ENCODE results near the gene PPHLN1.
"Not testable (repeated sequence)": the region's sequence is repeated elsewhere in the genome, so short reads cannot be mapped to it uniquely, and the experiment has no call there.

PPHLN1 gene

DNA sequence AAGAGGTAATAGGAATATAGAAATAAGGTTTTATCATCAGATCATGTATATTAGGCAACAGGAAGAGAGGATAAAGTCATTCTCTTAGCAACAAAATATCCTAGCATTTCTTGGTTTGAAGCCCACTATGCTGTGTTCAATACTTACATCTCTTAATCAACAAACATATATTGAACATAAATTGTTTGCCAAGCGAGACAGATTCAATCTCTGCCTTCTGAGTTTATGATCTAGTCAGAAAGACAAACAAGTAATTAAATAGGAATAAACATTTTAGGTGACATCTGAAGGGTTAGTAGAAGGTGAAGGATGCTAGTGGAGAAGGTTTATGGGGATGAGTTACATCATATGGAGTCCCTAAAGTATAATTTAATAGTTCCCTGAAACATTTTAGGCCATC is 54.8 kb downstream of the PPHLN1 start:
- Mint-ChIP-seq H3K4me3 (no peak overlapping the region), H3K27ac (no peak overlapping the region)

DNA sequence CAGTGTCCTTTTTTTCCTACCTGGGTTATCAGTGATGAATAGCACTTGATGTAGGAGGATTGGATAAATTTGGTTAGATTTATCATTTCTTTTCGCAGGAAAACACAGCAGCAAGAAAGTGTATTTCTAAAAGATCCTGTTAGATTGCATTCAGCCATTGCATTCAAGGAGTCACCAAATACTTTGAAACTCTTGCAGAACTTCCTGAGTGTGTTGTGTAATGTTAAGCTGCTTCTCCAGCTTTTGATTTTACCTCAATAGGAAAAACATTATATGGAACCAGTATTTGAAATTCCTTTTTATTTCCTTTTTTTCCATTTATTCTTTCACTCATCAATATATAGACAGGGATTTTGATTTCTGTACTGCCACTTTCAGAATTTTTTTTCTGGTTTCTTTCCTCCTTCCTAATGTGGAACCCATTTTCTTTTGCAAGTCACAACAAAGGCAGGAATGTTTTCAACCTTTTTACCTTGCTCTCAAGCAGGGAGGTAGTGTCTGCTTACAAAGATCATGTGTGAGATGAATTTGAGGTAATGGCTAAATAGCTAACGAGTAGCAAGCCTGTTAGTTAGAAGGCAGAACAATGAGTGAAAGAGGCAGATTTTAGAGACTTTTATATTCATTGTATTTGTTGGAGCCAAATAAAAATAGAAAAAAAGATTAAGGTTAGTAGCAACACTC is 56.2 kb downstream of the PPHLN1 start:
- no peak overlapping the region for H3K4me3 Mint-ChIP-seq
- H3K4me1 Mint-ChIP-seq (ENCODE audit: low read depth) = peaks cover 3% of the 10 kb centered on the region
- no peaks in the 10 kb centered on the region for H3K9me3 Mint-ChIP-seq
- peaks cover 47% of the 10 kb centered on the region for H3K36me3 Mint-ChIP-seq (ENCODE audit: low read depth)
- H3K27me3 Mint-ChIP-seq = no peaks in the 10 kb centered on the region
- H3K27ac Mint-ChIP-seq = no peak overlapping the region

More for the DNA sequence above, 54.8 kb downstream of the PPHLN1 start:
- H3K4me1 Mint-ChIP-seq (ENCODE audit: low read depth) = peaks cover 3% of the 10 kb centered on the region
- H3K36me3 Mint-ChIP-seq (ENCODE audit: low read depth) = peaks cover 58% of the 10 kb centered on the region
- H3K9me3 Mint-ChIP-seq = no peaks in the 10 kb centered on the region
- no peaks in the 10 kb centered on the region for H3K27me3 Mint-ChIP-seq

DNA sequence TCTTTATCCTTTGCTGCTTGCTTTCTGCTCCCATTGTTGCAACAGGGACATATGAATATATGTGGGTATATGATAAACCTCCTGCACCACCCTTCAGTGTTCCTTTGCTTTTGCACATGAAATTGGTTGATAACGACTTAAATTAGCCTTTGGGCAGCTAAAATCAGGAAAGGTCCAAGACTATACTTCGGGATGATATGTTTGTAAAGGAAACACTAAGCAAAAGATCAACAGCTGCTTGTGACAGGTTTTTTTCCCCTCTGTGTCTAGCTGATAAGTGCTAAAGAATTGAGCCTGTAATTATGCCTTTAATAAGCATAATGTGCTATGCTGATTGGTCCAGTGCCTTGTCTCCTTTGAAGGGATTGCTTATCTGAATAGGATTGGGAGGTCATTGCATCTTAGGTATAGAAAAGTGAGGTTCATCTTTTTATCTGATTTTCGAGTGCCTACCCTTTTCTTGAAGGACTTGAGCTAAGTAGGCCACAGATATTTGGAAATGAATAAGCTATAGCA is 59.4 kb downstream of the PPHLN1 start:
- H3K27me3 Mint-ChIP-seq = no peaks in the 10 kb centered on the region
- H3K36me3 Mint-ChIP-seq (ENCODE audit: low read depth) = peaks cover 54% of the 10 kb centered on the region
- no peak overlapping the region for H3K27ac Mint-ChIP-seq
- no peaks in the 10 kb centered on the region for H3K9me3 Mint-ChIP-seq
- H3K4me3 Mint-ChIP-seq = no peak overlapping the region
- no peaks in the 10 kb centered on the region for H3K4me1 Mint-ChIP-seq (ENCODE audit: low read depth)

GRCh38 chr12:42386308-42386707 is 60.3 kb downstream of the PPHLN1 start:
- Mint-ChIP-seq H3K27ac (no peak overlapping the region), H3K9me3 (no peaks in the 10 kb centered on the region), H3K4me1 (ENCODE audit: low read depth) (no peaks in the 10 kb centered on the region), H3K4me3 (no peak overlapping the region), H3K27me3 (no peaks in the 10 kb centered on the region), H3K36me3 (ENCODE audit: low read depth) (peaks cover 58% of the 10 kb centered on the region)

DNA sequence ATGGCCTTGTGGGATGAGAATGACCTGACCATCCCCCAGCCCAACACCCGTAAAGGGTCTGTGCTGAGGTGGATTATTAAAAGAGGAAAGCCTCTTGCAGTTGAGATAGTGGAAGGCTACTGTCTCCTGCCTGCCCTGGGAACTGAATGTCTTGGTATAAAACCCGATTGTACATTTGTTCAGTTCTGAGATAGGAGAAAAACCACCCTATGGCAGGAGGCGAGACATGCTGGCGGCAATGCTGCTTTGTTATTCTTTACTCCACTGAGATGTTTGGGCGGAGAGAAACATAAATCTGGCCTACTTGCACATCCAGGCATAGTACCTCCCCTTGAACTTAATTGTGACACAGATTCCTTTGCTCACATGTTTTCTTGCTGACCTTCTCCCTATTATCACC is 62.1 kb downstream of the PPHLN1 start:
- not testable (repeated sequence) for H3K9me3 Mint-ChIP-seq; H3K4me3 Mint-ChIP-seq; H3K27me3 Mint-ChIP-seq; H3K27ac Mint-ChIP-seq; H3K4me1 Mint-ChIP-seq (ENCODE audit: low read depth)
- H3K36me3 Mint-ChIP-seq (ENCODE audit: low read depth) = peaks cover 43% of the 10 kb centered on the region

DNA sequence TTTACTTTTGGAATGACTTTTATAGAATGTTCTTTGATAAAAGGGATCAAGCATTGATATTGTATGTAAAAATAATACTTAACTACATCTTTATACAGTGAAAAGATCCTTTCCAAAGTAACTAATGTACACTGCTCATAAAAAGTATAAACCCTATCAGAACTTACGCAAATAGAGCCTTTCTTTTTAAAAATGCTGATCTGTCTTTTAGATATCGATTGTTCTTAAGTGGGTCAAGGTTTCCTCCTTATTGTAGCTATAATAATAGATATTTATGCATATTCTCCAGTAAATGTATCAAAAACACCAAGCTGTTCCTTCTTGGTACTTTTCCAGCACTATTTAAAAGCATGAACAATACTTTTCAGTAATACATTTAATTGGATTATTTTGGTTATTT is 68.5 kb downstream of the PPHLN1 start:
- H3K4me1 Mint-ChIP-seq (ENCODE audit: low read depth) = peaks cover 5% of the 10 kb centered on the region
- H3K9me3 Mint-ChIP-seq = no peaks in the 10 kb centered on the region
- H3K36me3 Mint-ChIP-seq (ENCODE audit: low read depth) = peaks cover 63% of the 10 kb centered on the region
- no peaks in the 10 kb centered on the region for H3K27me3 Mint-ChIP-seq
- H3K27ac Mint-ChIP-seq = no peak overlapping the region
- no peak overlapping the region for H3K4me3 Mint-ChIP-seq

- no peaks in the 10 kb centered on the region for H3K9me3 Mint-ChIP-seq
- no peaks in the 10 kb centered on the region for H3K27me3 Mint-ChIP-seq
- no peak overlapping the region for H3K4me3 Mint-ChIP-seq
- peaks cover 59% of the 10 kb centered on the region for H3K36me3 Mint-ChIP-seq (ENCODE audit: low read depth)
- H3K4me1 Mint-ChIP-seq (ENCODE audit: low read depth) = peaks cover 5% of the 10 kb centered on the region
- peak overlapping the region; percentile 53 for H3K27ac Mint-ChIP-seq
These were observed 70.7 kb downstream of the PPHLN1 start for GRCh38 chr12:42396473-42397259.

DNA sequence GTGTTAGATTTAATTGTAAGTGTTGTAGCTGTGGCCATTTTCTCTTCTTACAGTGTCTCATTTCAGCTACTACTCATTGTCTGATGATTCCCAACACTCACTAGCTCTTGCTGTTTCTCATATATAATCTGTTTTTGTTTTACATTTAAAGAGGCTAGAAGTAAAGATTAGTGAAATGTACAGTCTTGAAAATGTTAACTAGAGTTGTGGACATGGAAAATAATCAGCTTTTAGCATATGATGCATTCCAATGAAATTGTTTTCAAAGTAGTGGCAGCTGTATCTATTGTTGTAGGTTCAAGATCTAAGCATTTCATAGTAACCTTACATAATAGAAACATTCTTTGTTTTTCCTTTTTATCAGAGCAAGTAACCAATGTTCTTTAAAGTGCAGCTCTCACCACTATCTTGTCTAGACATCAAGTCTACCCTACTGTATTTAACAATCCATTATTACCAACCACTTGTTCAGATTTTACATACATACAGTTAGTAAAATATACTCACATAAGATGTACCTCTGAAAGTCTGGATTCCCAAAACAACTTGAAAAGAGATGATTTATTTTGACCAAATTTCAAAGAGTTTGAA is 76.9 kb downstream of the PPHLN1 start:
- no peaks in the 10 kb centered on the region for H3K9me3 Mint-ChIP-seq
- H3K27me3 Mint-ChIP-seq = no peaks in the 10 kb centered on the region
- no peak overlapping the region for H3K4me3 Mint-ChIP-seq
- no peak overlapping the region for H3K27ac Mint-ChIP-seq
- peaks cover 39% of the 10 kb centered on the region for H3K36me3 Mint-ChIP-seq (ENCODE audit: low read depth)
- peaks cover 4% of the 10 kb centered on the region for H3K4me1 Mint-ChIP-seq (ENCODE audit: low read depth)

DNA sequence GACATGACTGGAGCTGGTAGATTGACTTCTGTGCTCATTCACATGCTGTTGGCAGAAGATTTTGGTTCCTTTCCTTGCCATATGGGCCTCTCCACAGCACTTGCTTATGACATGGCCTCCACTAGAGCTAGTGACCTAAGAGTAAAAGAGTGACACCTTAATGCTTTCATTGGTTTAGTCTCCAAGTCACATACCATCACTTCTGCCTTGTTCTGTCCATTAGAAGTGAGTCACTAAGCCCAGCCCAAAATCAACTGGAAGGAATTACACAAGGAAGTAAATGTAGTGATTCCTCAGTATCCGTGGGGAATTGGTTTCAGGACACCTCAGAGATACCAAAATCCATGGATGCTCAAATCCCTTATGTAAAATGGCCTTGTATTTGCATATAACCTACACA is 81.3 kb downstream of the PPHLN1 start:
- Mint-ChIP-seq H3K36me3 (ENCODE audit: low read depth) (peaks cover 35% of the 10 kb centered on the region), H3K4me3 (no peak overlapping the region)

DNA sequence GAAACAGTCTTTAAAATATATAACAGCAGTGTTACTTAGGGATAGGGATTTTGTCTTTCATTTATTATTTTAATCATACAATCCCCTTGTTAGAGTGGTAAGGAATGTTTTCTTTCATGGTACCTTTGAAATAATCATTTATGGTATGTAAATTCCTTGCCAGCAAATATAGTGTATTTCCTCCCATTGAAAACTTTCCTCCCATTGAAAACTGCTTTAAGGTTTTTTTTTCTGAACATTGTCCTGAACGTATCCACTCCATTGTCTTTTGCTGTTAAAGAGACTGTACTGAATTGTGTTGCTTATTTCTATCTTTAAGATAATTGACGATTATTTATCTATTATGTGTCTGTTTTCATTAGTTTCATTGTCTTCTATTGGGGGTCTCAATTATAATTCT is 83.5 kb downstream of the PPHLN1 start:
- Mint-ChIP-seq H3K36me3 (ENCODE audit: low read depth) (peaks cover 45% of the 10 kb centered on the region), H3K27me3 (no peaks in the 10 kb centered on the region), H3K4me1 (ENCODE audit: low read depth) (peaks cover 4% of the 10 kb centered on the region), H3K4me3 (no peak overlapping the region), H3K27ac (no peak overlapping the region), H3K9me3 (no peaks in the 10 kb centered on the region)

More for the DNA sequence above, 81.3 kb downstream of the PPHLN1 start:
- no peaks in the 10 kb centered on the region for H3K9me3 Mint-ChIP-seq
- no peak overlapping the region for H3K27ac Mint-ChIP-seq
- H3K4me1 Mint-ChIP-seq (ENCODE audit: low read depth) = peaks cover 4% of the 10 kb centered on the region
- H3K27me3 Mint-ChIP-seq = no peaks in the 10 kb centered on the region

DNA sequence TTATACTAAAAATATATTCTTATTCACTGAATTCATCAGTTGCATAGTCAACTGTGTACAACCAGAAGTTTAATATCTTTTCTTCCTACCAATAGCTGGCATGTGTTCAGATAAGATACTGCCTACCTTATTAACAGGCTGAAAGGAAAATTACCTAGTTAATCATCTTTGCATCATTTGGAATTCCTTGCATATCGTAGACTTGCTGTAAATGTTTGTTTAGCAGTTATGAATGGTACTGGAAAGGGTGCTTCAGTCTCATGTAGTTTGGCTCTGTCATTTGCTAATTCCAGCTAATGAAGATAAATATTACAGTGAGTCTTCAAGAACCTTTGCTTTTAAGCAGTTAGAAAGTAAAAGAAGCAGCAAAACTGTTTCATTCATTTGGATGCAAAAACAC is 84.4 kb downstream of the PPHLN1 start:
- Mint-ChIP-seq H3K4me3 (no peak overlapping the region), H3K27ac (no peak overlapping the region), H3K27me3 (no peaks in the 10 kb centered on the region), H3K4me1 (ENCODE audit: low read depth) (no peaks in the 10 kb centered on the region), H3K9me3 (no peaks in the 10 kb centered on the region), H3K36me3 (ENCODE audit: low read depth) (peaks cover 41% of the 10 kb centered on the region)

DNA sequence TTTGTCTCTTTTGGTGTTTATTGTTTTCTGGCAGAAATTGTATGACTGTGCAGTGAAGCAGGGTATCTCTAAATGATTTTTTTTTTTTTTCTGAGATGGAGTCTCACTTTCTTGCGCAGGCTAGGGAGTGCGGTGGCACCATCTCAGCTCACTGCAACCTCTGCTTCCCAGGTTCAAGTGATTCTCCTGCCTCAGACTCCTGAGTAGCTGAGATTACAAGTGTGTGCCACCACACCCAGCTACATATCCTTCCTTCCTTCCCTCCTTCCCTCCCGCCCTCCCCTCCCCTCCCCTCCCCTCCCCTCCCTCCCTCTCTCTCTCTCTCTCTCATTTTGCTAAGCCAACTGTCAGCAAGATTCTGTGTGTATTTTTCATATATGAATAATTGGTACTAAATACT is 94.4 kb downstream of the PPHLN1 start:
- Mint-ChIP-seq H3K27ac (no peak overlapping the region), H3K27me3 (no peaks in the 10 kb centered on the region), H3K36me3 (ENCODE audit: low read depth) (peaks cover 48% of the 10 kb centered on the region)

DNA sequence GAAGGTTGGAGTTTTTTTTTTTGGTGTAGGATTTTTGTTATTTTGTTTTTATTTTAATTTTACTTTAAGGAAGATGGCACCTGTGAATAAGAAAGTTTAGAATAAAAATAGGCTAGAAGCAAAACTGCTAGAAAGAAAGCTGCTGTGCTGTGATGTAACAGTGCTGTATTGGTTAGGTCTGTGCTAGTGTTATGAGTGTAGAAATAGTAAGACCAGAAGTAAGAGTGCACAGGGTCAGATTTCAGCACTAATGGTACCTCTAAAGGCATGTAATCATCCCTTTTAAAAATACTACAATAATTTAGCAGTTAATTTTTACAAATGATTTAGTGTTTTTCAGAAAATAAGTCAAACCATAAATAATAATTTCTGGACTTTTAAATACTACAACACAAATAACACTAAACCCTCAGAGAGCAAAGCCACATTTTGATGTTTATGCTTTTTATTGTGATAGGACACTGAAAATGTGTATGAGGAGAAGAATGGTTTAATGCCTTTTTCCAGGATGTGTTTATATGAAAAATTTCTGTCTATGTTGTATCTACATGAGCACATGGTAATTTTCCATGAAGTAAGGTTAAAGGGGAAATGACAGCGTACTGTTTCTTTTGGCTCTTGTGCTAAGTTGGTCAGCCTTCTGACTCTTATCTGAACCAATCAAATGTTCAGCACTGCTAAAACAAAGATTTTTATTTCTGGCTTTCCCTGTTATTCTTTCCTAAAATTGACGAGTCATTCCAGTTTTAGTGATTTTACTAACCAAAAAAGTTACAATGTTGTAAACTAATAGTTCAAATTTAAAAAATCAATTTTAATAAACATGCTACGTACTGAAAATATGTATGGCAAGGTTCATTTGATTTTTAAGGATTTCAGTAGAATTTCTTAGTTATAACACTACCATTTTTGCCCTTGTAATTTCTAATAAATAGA is 96.1 kb downstream of the PPHLN1 start:
- peaks cover 45% of the 10 kb centered on the region for H3K36me3 Mint-ChIP-seq (ENCODE audit: low read depth)

More for the DNA sequence above, 94.4 kb downstream of the PPHLN1 start:
- H3K4me1 Mint-ChIP-seq (ENCODE audit: low read depth) = peaks cover 30% of the 10 kb centered on the region
- no peak overlapping the region for H3K4me3 Mint-ChIP-seq
- H3K9me3 Mint-ChIP-seq = no peaks in the 10 kb centered on the region

DNA sequence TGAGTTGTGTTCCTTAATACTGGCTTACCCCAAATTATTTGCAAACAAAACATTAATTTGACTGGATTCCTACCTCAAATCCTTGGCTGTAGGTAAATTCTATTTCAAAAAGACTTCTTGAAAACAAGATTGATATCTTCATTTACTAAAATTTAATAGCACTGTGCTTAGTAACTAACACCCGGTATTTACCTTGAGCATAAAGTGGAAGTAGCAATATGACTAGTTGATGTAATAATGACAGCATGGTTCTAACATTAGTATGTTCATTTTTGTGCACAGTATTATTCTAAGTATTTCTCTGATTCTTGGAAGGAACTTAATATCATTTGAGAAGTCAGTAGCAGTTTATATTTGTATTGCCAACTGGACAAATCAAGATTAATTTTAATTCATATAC is 96.8 kb downstream of the PPHLN1 start:
- Mint-ChIP-seq H3K4me3 (no peak overlapping the region), H3K36me3 (ENCODE audit: low read depth) (peaks cover 48% of the 10 kb centered on the region), H3K27me3 (no peaks in the 10 kb centered on the region), H3K27ac (no peak overlapping the region), H3K4me1 (ENCODE audit: low read depth) (peaks cover 39% of the 10 kb centered on the region), H3K9me3 (no peaks in the 10 kb centered on the region)

More for the DNA sequence above, 96.1 kb downstream of the PPHLN1 start:
- Mint-ChIP-seq H3K4me3 (no peak overlapping the region), H3K4me1 (ENCODE audit: low read depth) (peaks cover 39% of the 10 kb centered on the region), H3K9me3 (no peaks in the 10 kb centered on the region), H3K27me3 (no peaks in the 10 kb centered on the region), H3K27ac (peak overlapping the region; percentile 26)
